Measurements from ENCODE around the gene DAPK2. TPM values are rescaled to one million over a fixed set of nuclear protein-coding genes. Genes with fewer than 3 reads are reported as not detected.

DAPK2 gene
- total RNA-seq, 1 experiment from 2014 or later: 2.3 TPM

- peaks cover 5% of the 10 kb centered on the region; the same call in 1 of the 2 replicates for H3K4me1 Mint-ChIP-seq
- no peaks in the 10 kb centered on the region; the same call in 1 of the 2 replicates for H3K36me3 Mint-ChIP-seq
- no peak overlapping the region; the same call in 1 of the 2 replicates for H3K27ac Mint-ChIP-seq
- no peaks in the 10 kb centered on the region for H3K27me3 Mint-ChIP-seq (ENCODE audit: low read depth)
- ChIA-PET CTCF (interaction anchor here (0.6 to 0.7 kb wide), 2 partner anchors 26 to 73 kb away, joined by 3 read pairs; no protein-coding TSS in a partner anchor), POLR2A (no interaction called here)
- ATAC-seq (no peak), DNase-seq (ENCODE audit: low spot score) (no peak)
- no peak for TF ChIP-seq ZMAT4 (CRISPR knock-in tag; IDR thresholded peaks at IDR 0.05)
- no peak for TF ChIP-seq PRDM15 (CRISPR knock-in tag; IDR thresholded peaks at IDR 0.05)
- no peak for TF ChIP-seq SMAD3 (CRISPR knock-in tag; IDR thresholded peaks at IDR 0.05; ENCODE audit: borderline replicate concordance)
- TF ChIP-seq STAT6 (CRISPR knock-in tag; conservative IDR thresholded peaks at IDR 0.05; ENCODE audit: low read depth): no peak
- no peak for TF ChIP-seq SP1 (CRISPR knock-in tag; conservative IDR thresholded peaks at IDR 0.05)
- TF ChIP-seq ARID4B (CRISPR knock-in tag; IDR thresholded peaks at IDR 0.05; ENCODE audit: borderline replicate concordance): no peak
- TF ChIP-seq IRF1 (CRISPR knock-in tag; IDR thresholded peaks at IDR 0.05): no peak
- no peak for TF ChIP-seq ZBTB21 (CRISPR knock-in tag; IDR thresholded peaks at IDR 0.05; ENCODE audit: borderline replicate concordance)
- TF ChIP-seq ELF4 (CRISPR knock-in tag; IDR thresholded peaks at IDR 0.05; ENCODE audit: low read depth): no peak
- no peak for TF ChIP-seq ATF2 (CRISPR knock-in tag; IDR thresholded peaks at IDR 0.05; ENCODE audit: borderline replicate concordance, low read depth)
- no peak for TF ChIP-seq ESRRA (CRISPR knock-in tag; IDR thresholded peaks at IDR 0.05; ENCODE audit: borderline replicate concordance)
- no peak for TF ChIP-seq CTCF (IDR thresholded peaks at IDR 0.05)
- TF ChIP-seq ZNF232 (CRISPR knock-in tag; IDR thresholded peaks at IDR 0.05): no peak
- TF ChIP-seq MLX (CRISPR knock-in tag; IDR thresholded peaks at IDR 0.05): no peak
- no peak for TF ChIP-seq IRF2 (CRISPR knock-in tag; IDR thresholded peaks at IDR 0.05; ENCODE audit: borderline replicate concordance, low read depth)
- H3K4me3 Mint-ChIP-seq: no peak overlapping the region
- H3K9me3 Mint-ChIP-seq: peaks cover 3% of the 10 kb centered on the region; the same call in 1 of the 2 replicates
Observed at GRCh38 chr15:63872759-63873510, 173.3 kb downstream of the DAPK2 start.

Data from WTC11 (cell line).